H1 (cell line): Measurements from ENCODE around the gene RAB3C.

Experiments used
- CHD2 ChIP-seq: IDR thresholded peaks from 2 replicates; pipeline ENCODE4 v1.6.1; 2012; ENCODE audit warnings: low read length, improper control_type of control experiment
- EZH2 ChIP-seq: fragments of 200-600 bp; sonication (generic); IDR thresholded peaks from 2 replicates; pipeline ENCODE4 v1.7.1; 2012; ENCODE audit warnings: low read depth, mild to moderate bottlenecking, moderate library complexity, low read length, inconsistent platforms; ENCODE audit not compliant: severe bottlenecking
- GABPA ChIP-seq: IDR thresholded peaks from 2 replicates; pipeline ENCODE4 v1.6.1; 2011; ENCODE audit warnings: mild to moderate bottlenecking, low read length, moderate library complexity, borderline replicate concordance; ENCODE audit not compliant: insufficient read depth
- NRF1 ChIP-seq: IDR thresholded peaks from 2 replicates; pipeline ENCODE4 v1.6.1; 2011; ENCODE audit warnings: mild to moderate bottlenecking, low read depth, low read length, improper control_type of control experiment
- POLR2A ChIP-seq, 2 experiments: IDR thresholded peaks; 1 replicate in 1 of 2; 2 replicates in 1 of 2; pipeline ENCODE4 v1.6.1; 2011; ENCODE audit warnings: low read depth in 2 of 2, low read length in 2 of 2, mild to moderate bottlenecking in 2 of 2; ENCODE audit errors: control extremely low read depth in 1 of 2
- RNF2 ChIP-seq: fragments of 200-900, 300-1000 bp; sonication (generic); IDR thresholded peaks from 2 replicates; pipeline ENCODE4 v1.7.1; 2016; ENCODE audit warnings: borderline replicate concordance, low read depth, mild to moderate bottlenecking, antibody characterized with exemption, low read length; ENCODE audit not compliant: poor library complexity, severe bottlenecking; ENCODE audit errors: missing control alignments
- SAP30 ChIP-seq: fragments of 300-600 bp; sonication (generic); IDR thresholded peaks from 2 replicates; pipeline ENCODE4 v1.7.1; 2012; ENCODE audit warnings: low read length, moderate library complexity, mild to moderate bottlenecking, inconsistent platforms; ENCODE audit not compliant: insufficient read depth, insufficient replicate concordance
- SP2 ChIP-seq: IDR thresholded peaks from 2 replicates; pipeline ENCODE4 v1.6.1; 2012; ENCODE audit warnings: mild to moderate bottlenecking, low read length, inconsistent platforms

- no peak for TF ChIP-seq CHD2
- no peak for TF ChIP-seq GABPA
- no peak for TF ChIP-seq RNF2
- TF ChIP-seq SP2: no peak
- TF ChIP-seq NRF1: no peak
- TF ChIP-seq POLR2A (IDR thresholded peaks at IDR 0.05; ENCODE audit: control extremely low read depth in 1 of 2, low read depth in 2 of 2, low read length in 2 of 2): no peak
- TF ChIP-seq SAP30: no peak
- TF ChIP-seq EZH2: no peak
Observed at GRCh38 chr5:58849921-58850667, 267.2 kb downstream of the RAB3C start.
